Activated CD8-positive, alpha-beta memory T cell treated with anti-CD3 and anti-CD28 coated beads, Interleukin-2, amount 50 U/mL, for 48 hours (primary cell): ENCODE measurements around the gene HGS.
"Not testable (repeated sequence)": the region's sequence is repeated elsewhere in the genome, so short reads cannot be mapped to it uniquely, and the experiment has no call there.

ENCODE experiments used
- DNase-seq: peaks from one replicate; pipeline ENCODE4 v3.0.0-alpha.2; 2020

HGS gene

GRCh38 chr17:81722184-81723120 is 38.6 kb downstream of the HGS start:
- DNase-seq = no peak

GRCh38 chr17:81723651-81724209 is 39.9 kb downstream of the HGS start:
- DNase-seq = no peak

GRCh38 chr17:81725439-81725838 is 41.6 kb downstream of the HGS start:
- no peak for DNase-seq

- no peak for DNase-seq
Measured at GRCh38 chr17:81726004-81726403, 42.2 kb downstream of the HGS start.

GRCh38 chr17:81727324-81728031 is 43.7 kb downstream of the HGS start:
- DNase-seq = no peak

GRCh38 chr17:81733507-81734404 is 49.9 kb downstream of the HGS start:
- peak; percentile 88 for DNase-seq

- no peak for DNase-seq
Measured at GRCh38 chr17:81734405-81735263, 50.8 kb downstream of the HGS start.

GRCh38 chr17:81735264-81736102 is 51.7 kb downstream of the HGS start:
- DNase-seq = no peak

- DNase-seq = no peak
Measured at GRCh38 chr17:81737947-81738800, 54.4 kb downstream of the HGS start.

- DNase-seq = no peak
Measured at GRCh38 chr17:81738801-81739393, 55.1 kb downstream of the HGS start.

- not testable (repeated sequence) for DNase-seq
Measured at GRCh38 chr17:81739593-81739992, 55.8 kb downstream of the HGS start.

- no peak for DNase-seq
Measured at GRCh38 chr17:81740395-81740961, 56.7 kb downstream of the HGS start.

GRCh38 chr17:81741049-81741593 is 57.3 kb downstream of the HGS start:
- no peak for DNase-seq

- DNase-seq = no peak
Measured at GRCh38 chr17:81741594-81742452, 58.0 kb downstream of the HGS start.
